Measurements from ENCODE around the gene TEX9.
A peak's percentile ranks its signal among the peaks of the same experiment; 100 is the strongest.
"Not testable (repeated sequence)": the region's sequence is repeated elsewhere in the genome, so short reads cannot be mapped to it uniquely, and the experiment has no call there.

The TEX9 gene

GRCh38 chr15:56356616-56357015 lies 8.6 kb upstream of the TEX9 start:
- DNase-seq (ENCODE audit: low read depth) = no peak
- no peak for TF ChIP-seq CTCF (IDR thresholded peaks at IDR 0.05; ENCODE audit: low read length, missing control alignments)
- no peak overlapping the region for H3K4me3 ChIP-seq (replicated peaks; ENCODE audit: low read depth, low read length)

DNA sequence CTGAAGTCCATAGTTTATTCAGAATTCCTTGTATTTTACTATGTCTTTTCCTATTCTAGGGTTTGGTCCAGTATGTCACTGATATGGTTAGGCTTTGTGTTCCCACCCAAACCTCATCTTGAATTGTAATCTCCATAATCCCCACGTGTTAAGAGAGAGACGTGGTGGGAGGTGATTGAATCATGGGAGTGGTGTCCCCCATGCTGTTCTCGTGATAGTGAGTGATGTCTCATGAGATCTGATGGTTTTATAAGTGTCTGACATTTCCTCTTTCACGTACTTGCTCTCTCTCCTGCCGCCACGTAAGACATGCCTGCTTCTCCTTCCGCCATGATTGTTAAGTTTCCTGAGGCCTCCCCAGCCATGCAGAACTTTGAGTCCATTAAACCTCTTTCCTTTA lies 6.6 kb upstream of the TEX9 start:
- TF ChIP-seq CTCF (IDR thresholded peaks at IDR 0.05; ENCODE audit: low read length, missing control alignments) = no peak
- H3K4me3 ChIP-seq (replicated peaks; ENCODE audit: low read depth, low read length) = no peak overlapping the region
- DNase-seq (ENCODE audit: low read depth) = no peak

GRCh38 chr15:56361987-56362386 lies 3.2 kb upstream of the TEX9 start:
- no peak for TF ChIP-seq CTCF (IDR thresholded peaks at IDR 0.05; ENCODE audit: low read length, missing control alignments)
- no peak for DNase-seq (ENCODE audit: low read depth)
- no peak overlapping the region for H3K4me3 ChIP-seq (replicated peaks; ENCODE audit: low read depth, low read length)

DNA sequence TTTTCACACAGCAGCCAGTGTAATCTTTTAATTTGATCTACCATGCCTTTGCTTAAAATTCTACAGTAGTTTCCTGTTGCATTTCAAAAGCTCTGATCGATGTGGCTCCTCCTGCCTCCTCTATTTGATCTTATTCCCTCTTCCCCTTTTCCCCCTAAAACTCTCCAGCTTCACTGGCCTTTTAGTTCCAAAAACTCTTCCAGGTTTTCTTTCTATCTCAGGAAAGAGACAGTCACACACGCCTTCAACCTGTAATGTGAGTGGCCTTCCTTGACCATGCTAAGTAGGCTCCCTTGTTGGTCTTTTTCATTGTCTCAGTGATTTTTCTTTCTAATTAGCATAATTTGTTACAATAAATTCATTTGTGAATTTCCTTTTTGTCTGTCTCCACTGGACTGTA lies 985 bp downstream of the TEX9 start:
- H3K4me3 ChIP-seq (replicated peaks; ENCODE audit: low read depth, low read length) = peak overlapping the region; percentile 85
- no peak for DNase-seq (ENCODE audit: low read depth)
- TF ChIP-seq CTCF (IDR thresholded peaks at IDR 0.05; ENCODE audit: low read length, missing control alignments) = no peak

- DNase-seq (ENCODE audit: low read depth) = no peak
- TF ChIP-seq CTCF (IDR thresholded peaks at IDR 0.05; ENCODE audit: low read length, missing control alignments) = no peak
- no peak overlapping the region for H3K4me3 ChIP-seq (replicated peaks; ENCODE audit: low read depth, low read length)
Measured at GRCh38 chr15:56367156-56367555, 1.9 kb downstream of the TEX9 start.

DNA sequence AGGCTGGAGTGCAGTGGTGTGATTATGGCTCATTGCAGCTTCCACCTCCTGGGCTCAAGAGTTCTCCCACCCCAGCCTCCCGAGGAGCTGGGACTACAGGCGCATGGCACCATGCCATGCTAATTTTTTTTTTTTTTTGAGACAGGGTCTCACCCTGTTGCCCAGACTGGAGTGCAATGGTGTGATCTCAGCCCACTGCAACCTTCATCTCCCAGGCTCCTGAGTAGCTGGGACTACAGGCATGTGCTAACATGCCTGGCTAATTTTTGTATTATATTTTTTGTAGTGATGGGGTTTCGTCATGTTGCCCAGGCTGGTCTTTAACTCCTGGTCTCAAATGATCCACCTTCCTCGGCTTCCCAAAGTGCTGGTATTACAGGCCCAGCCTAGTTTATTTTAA lies 4.0 kb downstream of the TEX9 start:
- no peak for TF ChIP-seq CTCF (IDR thresholded peaks at IDR 0.05; ENCODE audit: low read length, missing control alignments)
- no peak for DNase-seq (ENCODE audit: low read depth)
- H3K4me3 ChIP-seq (replicated peaks; ENCODE audit: low read depth, low read length) = no peak overlapping the region

DNA sequence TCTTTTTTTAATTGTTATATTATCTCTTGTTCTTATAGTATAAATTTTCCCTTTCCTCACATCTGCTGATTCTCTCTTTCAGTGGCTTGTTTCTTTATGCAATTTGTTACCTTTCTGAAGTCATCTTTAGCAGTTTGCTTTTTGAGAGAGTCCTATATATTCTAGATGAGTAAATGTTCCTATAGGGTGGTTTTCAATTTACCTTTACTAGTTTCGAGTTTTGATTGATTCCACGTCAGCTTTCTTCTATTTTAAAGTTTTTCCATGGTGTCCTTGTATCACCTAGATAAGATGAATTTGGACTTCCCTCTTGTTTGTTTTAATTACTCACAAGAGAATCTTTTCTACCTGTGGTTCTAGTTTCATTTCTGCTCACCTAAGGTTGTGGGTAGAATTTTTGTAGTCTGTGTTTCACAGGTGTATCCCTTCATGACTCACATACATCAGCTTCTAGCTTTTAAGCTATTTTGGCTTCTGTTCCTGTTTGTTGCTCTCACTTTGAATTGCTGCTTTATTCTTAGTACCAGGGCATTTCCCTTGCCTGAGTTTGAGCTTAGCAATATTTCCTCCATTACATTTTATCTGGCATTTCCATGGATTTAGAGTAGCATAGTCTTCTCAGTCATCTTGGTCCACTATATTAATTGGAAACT lies 6.4 kb downstream of the TEX9 start:
- no peak overlapping the region for H3K4me3 ChIP-seq (replicated peaks; ENCODE audit: low read depth, low read length)
- no peak for DNase-seq (ENCODE audit: low read depth)
- TF ChIP-seq CTCF (IDR thresholded peaks at IDR 0.05; ENCODE audit: low read length, missing control alignments) = no peak

DNA sequence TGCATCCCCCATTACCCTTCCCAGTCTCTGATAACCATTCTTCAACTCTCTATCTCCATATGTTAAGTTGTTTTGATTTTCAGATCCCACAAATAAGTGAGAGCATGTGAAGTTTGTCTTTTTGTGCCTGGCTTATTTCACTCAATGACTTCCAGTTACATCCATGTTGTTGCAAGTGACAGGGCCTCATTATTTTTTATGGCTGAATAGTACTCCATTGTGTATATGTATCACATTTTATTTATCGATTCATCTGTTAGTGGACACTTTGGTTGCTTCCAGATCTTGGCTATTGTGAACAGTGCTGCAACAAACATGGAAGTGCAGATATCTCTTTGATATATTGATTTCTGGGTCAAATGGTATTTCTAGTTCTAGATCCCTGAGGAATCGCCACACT lies 9.5 kb downstream of the TEX9 start:
- not testable (repeated sequence) for H3K4me3 ChIP-seq (replicated peaks; ENCODE audit: low read depth, low read length); DNase-seq (ENCODE audit: low read depth)

DNA sequence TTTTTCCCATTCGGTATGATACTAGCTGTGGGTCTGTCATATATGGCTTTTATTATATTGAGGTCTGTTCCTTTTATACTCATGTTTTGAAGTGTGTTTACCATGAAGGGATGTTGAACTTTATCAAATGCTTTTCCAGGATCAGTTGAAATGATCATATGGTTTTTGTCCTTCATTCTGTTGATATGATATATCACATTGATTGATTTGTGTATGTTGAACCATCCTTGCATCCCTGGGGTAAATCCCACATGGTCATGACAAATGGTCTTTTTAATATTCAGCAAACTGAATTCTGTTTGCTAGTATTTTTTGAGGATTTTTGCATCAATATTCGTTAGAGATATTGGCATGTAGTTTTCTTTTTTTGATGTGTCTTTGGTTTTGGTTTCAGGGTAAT lies 12.6 kb downstream of the TEX9 start:
- not testable (repeated sequence) for DNase-seq (ENCODE audit: low read depth); H3K4me3 ChIP-seq (replicated peaks; ENCODE audit: low read depth, low read length)
